Measurements from ENCODE around the gene MX2. TPM values are rescaled to one million over a fixed set of nuclear protein-coding genes. Genes with fewer than 3 reads are reported as not detected.

Gene MX2
- total RNA-seq, 1 experiment from 2014 or later = 0.15 TPM

- Histone ChIP-seq H4K20me1 (ENCODE audit: low read length) (no peaks in the 10 kb centered on the region), H3F3A (ENCODE audit: low read length, unreplicated experiment) (no peaks in the 10 kb centered on the region), H3K79me2 (ENCODE audit: low read length) (no peaks in the 10 kb centered on the region), H3K9me3 (ENCODE audit: low read length) (no peaks in the 10 kb centered on the region), H3K9ac (ENCODE audit: low read length) (no peak within 1 kb of the TSS), H3K27me3 (ENCODE audit: low read length) (peaks cover 62% of the 10 kb centered on the region), H3K4me3 (ENCODE audit: low read length) (peak within 1 kb of the TSS; percentile 40), H2AFZ (ENCODE audit: low read length) (peak within 1 kb of the TSS; percentile 29; the same call in 1 of the 2 replicates), H3K4me2 (ENCODE audit: low read length) (peak within 1 kb of the TSS; percentile 62), H3K9me2 (replicated peaks; ENCODE audit: low read length) (no peaks in the 10 kb centered on the region), H3K27ac (ENCODE audit: low read length) (no peak within 1 kb of the TSS), H3K36me3 (ENCODE audit: low read depth, low read length) (no peaks in the 10 kb centered on the region), H3K4me1 (ENCODE audit: insufficient read depth, low read length) (no peaks in the 10 kb centered on the region)
- DNase-seq (no peak), ATAC-seq (peak; percentile 18)
- ChIA-PET POLR2A (ENCODE audit: unreplicated experiment) (interaction anchor here (0.6 kb wide), 1 partner anchor 264 kb away, joined by 6 read pairs; no protein-coding TSS in a partner anchor), CTCF (no interaction called here)
- no TSS peak for BruUV-seq (replicated peaks)
- TF ChIP-seq CTCF (conservative IDR thresholded peaks at IDR 0.05; ENCODE audit: low read depth, low read length) (no peak), EZH2 (IDR thresholded peaks at IDR 0.05; ENCODE audit: low read length, unreplicated experiment) (peak; percentile 80), EZH2phosphoT487 (IDR thresholded peaks at IDR 0.05; ENCODE audit: borderline replicate concordance, low read length) (no peak)
- intact Hi-C loops (cut with micrococcal nuclease) = no loop called here
Measured at GRCh38 chr21:41316200-41317062, 45.4 kb upstream of the MX2 start, which contains the start of gene FAM3B. FAM3B (plus strand) TSS chr21:41316801; CDS start chr21:41316880, 79 bp downstream.

- Histone ChIP-seq H3K27me3 (ENCODE audit: low read length) (peaks cover 58% of the 10 kb centered on the region), H3K27ac (ENCODE audit: low read length) (no peak overlapping the region), H3K4me1 (ENCODE audit: insufficient read depth, low read length) (no peaks in the 10 kb centered on the region), H3K9me3 (ENCODE audit: low read length) (no peaks in the 10 kb centered on the region), H3K4me3 (ENCODE audit: low read length) (peak overlapping the region; percentile 40; the same call in 1 of the 2 replicates), H3K9ac (ENCODE audit: low read length) (no peak overlapping the region), H3K9me2 (replicated peaks; ENCODE audit: low read length) (no peaks in the 10 kb centered on the region), H3F3A (ENCODE audit: low read length, unreplicated experiment) (no peaks in the 10 kb centered on the region), H3K36me3 (ENCODE audit: low read depth, low read length) (no peaks in the 10 kb centered on the region), H4K20me1 (ENCODE audit: low read length) (no peaks in the 10 kb centered on the region), H3K79me2 (ENCODE audit: low read length) (no peaks in the 10 kb centered on the region), H3K4me2 (ENCODE audit: low read length) (peak overlapping the region; percentile 62), H2AFZ (ENCODE audit: low read length) (no peak overlapping the region)
- ChIA-PET CTCF (no interaction called here), POLR2A (ENCODE audit: unreplicated experiment) (interaction anchor here (0.6 kb wide), 1 partner anchor 263 kb away, joined by 6 read pairs; no protein-coding TSS in a partner anchor)
- ATAC-seq (no peak), DNase-seq (no peak)
- TF ChIP-seq EZH2phosphoT487 (IDR thresholded peaks at IDR 0.05; ENCODE audit: borderline replicate concordance, low read length) = no peak
- no peak for TF ChIP-seq CTCF (conservative IDR thresholded peaks at IDR 0.05; ENCODE audit: low read depth, low read length)
- peak; percentile 50 for TF ChIP-seq EZH2 (IDR thresholded peaks at IDR 0.05; ENCODE audit: low read length, unreplicated experiment)
- BruUV-seq (replicated peaks) = no TSS peak
- intact Hi-C loops (cut with micrococcal nuclease) = no loop called here
Measured at GRCh38 chr21:41317063-41317392, 44.8 kb upstream of the MX2 start.

- H3K36me3 ChIP-seq (ENCODE audit: low read depth, low read length) = no peaks in the 10 kb centered on the region
- DNase-seq (no peak), ATAC-seq (no peak)
- H3K4me3 ChIP-seq (ENCODE audit: low read length) = no peak overlapping the region
- H3K4me1 ChIP-seq (ENCODE audit: insufficient read depth, low read length) = no peaks in the 10 kb centered on the region
- TF ChIP-seq CTCF (conservative IDR thresholded peaks at IDR 0.05; ENCODE audit: low read depth, low read length) = no peak
- TF ChIP-seq EZH2phosphoT487 (IDR thresholded peaks at IDR 0.05; ENCODE audit: borderline replicate concordance, low read length) = no peak
- TF ChIP-seq EZH2 (IDR thresholded peaks at IDR 0.05; ENCODE audit: low read length, unreplicated experiment) = no peak
- H3F3A ChIP-seq (ENCODE audit: low read length, unreplicated experiment) = no peaks in the 10 kb centered on the region
- H4K20me1 ChIP-seq (ENCODE audit: low read length) = no peaks in the 10 kb centered on the region
- H3K4me2 ChIP-seq (ENCODE audit: low read length) = no peak overlapping the region
- H3K9ac ChIP-seq (ENCODE audit: low read length) = no peak overlapping the region
- H3K9me3 ChIP-seq (ENCODE audit: low read length) = no peaks in the 10 kb centered on the region
- H2AFZ ChIP-seq (ENCODE audit: low read length) = no peak overlapping the region
- no peak overlapping the region for H3K27ac ChIP-seq (ENCODE audit: low read length)
- intact Hi-C loops (cut with micrococcal nuclease) = no loop called here
- ChIA-PET CTCF (no interaction called here), POLR2A (ENCODE audit: unreplicated experiment) (no interaction called here)
- no TSS peak for BruUV-seq (replicated peaks)
- H3K79me2 ChIP-seq (ENCODE audit: low read length) = no peaks in the 10 kb centered on the region
- no peaks in the 10 kb centered on the region for H3K9me2 ChIP-seq (replicated peaks; ENCODE audit: low read length)
- H3K27me3 ChIP-seq (ENCODE audit: low read length) = peaks cover 56% of the 10 kb centered on the region
Measured at GRCh38 chr21:41317458-41317857, 44.4 kb upstream of the MX2 start.
